Osteocyte (in vitro differentiated cells): ENCODE data around the gene TRAPPC1. TPM values are rescaled to one million over a fixed set of nuclear protein-coding genes. Genes with fewer than 3 reads are reported as not detected.

Experiments used
- DNase-seq: peaks from one replicate; pipeline ENCODE4 v3.0.0; 2021; ENCODE audit warnings: mixed read lengths; ENCODE audit not compliant: unreplicated experiment; ENCODE audit errors: extremely low spot score
- H3K27ac Mint-ChIP-seq: one replicate; pipeline ENCODE4 v1.8.0; 2021; ENCODE audit warnings: mild to moderate bottlenecking, mixed read lengths; ENCODE audit not compliant: unreplicated experiment
- H3K27me3 Mint-ChIP-seq: one replicate; pipeline ENCODE4 v1.8.0; 2021; ENCODE audit warnings: mixed read lengths; ENCODE audit not compliant: unreplicated experiment
- H3K36me3 Mint-ChIP-seq: one replicate; pipeline ENCODE4 v1.8.0; 2021; ENCODE audit warnings: mixed read lengths; ENCODE audit not compliant: unreplicated experiment
- H3K4me1 Mint-ChIP-seq: one replicate; pipeline ENCODE4 v1.8.0; 2021; ENCODE audit warnings: mixed read lengths; ENCODE audit not compliant: unreplicated experiment
- H3K4me3 Mint-ChIP-seq: one replicate; pipeline ENCODE4 v1.8.0; 2021; ENCODE audit warnings: mild to moderate bottlenecking, moderate library complexity, mixed read lengths; ENCODE audit not compliant: unreplicated experiment
- H3K9me3 Mint-ChIP-seq: one replicate; pipeline ENCODE4 v1.8.0; 2021; ENCODE audit warnings: mixed read lengths; ENCODE audit not compliant: unreplicated experiment
- CTCF ChIP-seq: fragments of 200-600 bp; sonication (generic); IDR thresholded peaks from 2 replicates; pipeline ENCODE4 v1.5.0; 2021; ENCODE audit warnings: antibody characterized with exemption, mild to moderate bottlenecking, moderate library complexity
- total RNA-seq: library from RNA; stranded (reverse); gene quantifications from 2 replicates; pipeline ENCODE4 v1.2.1, GENCODE V29; 2021

The TRAPPC1 gene
- total RNA-seq, 1 donor from 2014 or later, result 122 TPM

- H3K9me3 Mint-ChIP-seq, result no peaks in the 10 kb centered on the region
- no peak overlapping the region for H3K4me3 Mint-ChIP-seq
- H3K27ac Mint-ChIP-seq, result no peak overlapping the region
- H3K27me3 Mint-ChIP-seq, result no peaks in the 10 kb centered on the region
- TF ChIP-seq CTCF, result no peak
- DNase-seq, result no peak
- peaks cover 63% of the 10 kb centered on the region for H3K36me3 Mint-ChIP-seq
- H3K4me1 Mint-ChIP-seq, result no peaks in the 10 kb centered on the region
These were observed 36.9 kb downstream of the TRAPPC1 start for GRCh38 chr17:7894866-7895265.

GRCh38 chr17:7894226-7894625 is 37.5 kb downstream of the TRAPPC1 start:
- Mint-ChIP-seq H3K27me3 (no peaks in the 10 kb centered on the region), H3K4me1 (no peaks in the 10 kb centered on the region), H3K9me3 (no peaks in the 10 kb centered on the region), H3K27ac (no peak overlapping the region), H3K36me3 (peaks cover 63% of the 10 kb centered on the region), H3K4me3 (no peak overlapping the region)
- no peak for DNase-seq
- no peak for TF ChIP-seq CTCF

- H3K36me3 Mint-ChIP-seq, result peaks cover 57% of the 10 kb centered on the region
- no peaks in the 10 kb centered on the region for H3K27me3 Mint-ChIP-seq
- H3K4me3 Mint-ChIP-seq, result no peak overlapping the region
- H3K9me3 Mint-ChIP-seq, result no peaks in the 10 kb centered on the region
- no peak for TF ChIP-seq CTCF
- DNase-seq, result no peak
- no peak overlapping the region for H3K27ac Mint-ChIP-seq
- H3K4me1 Mint-ChIP-seq, result no peaks in the 10 kb centered on the region
These were observed 38.4 kb downstream of the TRAPPC1 start for GRCh38 chr17:7893187-7893880.

- H3K4me1 Mint-ChIP-seq, result peaks cover 1% of the 10 kb centered on the region
These were observed 42.4 kb downstream of the TRAPPC1 start for GRCh38 chr17:7889166-7889955.

More at GRCh38 chr17:7889166-7889955, 42.4 kb downstream of the TRAPPC1 start:
- peak; percentile 96 for DNase-seq
- Mint-ChIP-seq H3K27me3 (no peaks in the 10 kb centered on the region), H3K9me3 (no peaks in the 10 kb centered on the region), H3K36me3 (peaks cover 29% of the 10 kb centered on the region), H3K27ac (no peak overlapping the region), H3K4me3 (no peak overlapping the region)
- peak; percentile 59 for TF ChIP-seq CTCF
